ENCODE measurements around the gene SMARCC1. TPM values are rescaled to one million over a fixed set of nuclear protein-coding genes. Genes with fewer than 3 reads are reported as not detected.
"Not testable (repeated sequence)": the region's sequence is repeated elsewhere in the genome, so short reads cannot be mapped to it uniquely, and the experiment has no call there.

The SMARCC1 gene
- total RNA-seq, 6 donors from 2014 or later: 33.1 to 58.2 (median 49.4) TPM

GRCh38 chr3:47758261-47759025 lies 23.2 kb downstream of the SMARCC1 start:
- Histone ChIP-seq H3K4me1 (no peaks in the 10 kb centered on the region), H3K4me3 (no peak overlapping the region), H3K36me3 (peaks cover 0 to 10% (median 3%) of the 10 kb centered on the region in 4 donors), H3K27ac (no peak overlapping the region), H3K27me3 (no peaks in the 10 kb centered on the region), H3K9me3 (no peaks in the 10 kb centered on the region)
- DNase-seq (no peak), ATAC-seq (ENCODE audit: low FRiP score in 2 of 2) (no peak)
- TF ChIP-seq POLR2A (IDR thresholded peaks at IDR 0.05) (no peak), CTCF (IDR thresholded peaks at IDR 0.05) (no peak)
- WGBS, 2 donors: 88 to 92% methylated on average over 14 of the region's 14 CpGs

- Histone ChIP-seq H3K4me3 (no peak overlapping the region), H3K4me1 (no peaks in the 10 kb centered on the region), H3K27ac (no peak overlapping the region), H3K9me3 (no peaks in the 10 kb centered on the region), H3K27me3 (no peaks in the 10 kb centered on the region), H3K36me3 (peaks cover 0 to 10% (median 0%) of the 10 kb centered on the region in 4 donors)
- DNase-seq: no peak
- WGBS, 2 donors: 95 to 97% methylated on average over 3 of the region's 3 CpGs
- no peak for ATAC-seq (ENCODE audit: low FRiP score in 2 of 2)
- TF ChIP-seq POLR2A (IDR thresholded peaks at IDR 0.05) (no peak), POLR2AphosphoS5 (IDR thresholded peaks at IDR 0.05) (no peak), EP300 (IDR thresholded peaks at IDR 0.05) (no peak), CTCF (IDR thresholded peaks at IDR 0.05) (no peak)
These were observed 29.0 kb downstream of the SMARCC1 start for GRCh38 chr3:47752716-47753115.

- not testable (repeated sequence) for H3K36me3 ChIP-seq; H3K4me1 ChIP-seq; ATAC-seq (ENCODE audit: low FRiP score in 2 of 2); H3K27ac ChIP-seq; DNase-seq; H3K9me3 ChIP-seq; H3K27me3 ChIP-seq; H3K4me3 ChIP-seq
- WGBS, 2 donors: 92 to 96% methylated on average over 12 of the region's 12 CpGs
These were observed 30.8 kb downstream of the SMARCC1 start for GRCh38 chr3:47750811-47751354.

- Histone ChIP-seq H3K27me3 (no peaks in the 10 kb centered on the region), H3K9me3 (no peaks in the 10 kb centered on the region), H3K4me3 (no peak overlapping the region), H3K36me3 (peaks cover 0 to 25% (median 4%) of the 10 kb centered on the region in 4 donors), H3K4me1 (peaks cover 0 to 10% (median 1%) of the 10 kb centered on the region in 4 donors), H3K27ac (no peak overlapping the region)
- ATAC-seq (ENCODE audit: low FRiP score in 2 of 2): no peak
- 83 to 99% methylated on average over 3 of the region's 3 CpGs for WGBS, 2 donors
- no peak for DNase-seq
- no peak for TF ChIP-seq EP300 (IDR thresholded peaks at IDR 0.05)
- TF ChIP-seq POLR2AphosphoS5 (IDR thresholded peaks at IDR 0.05): no peak
- no peak for TF ChIP-seq POLR2A (IDR thresholded peaks at IDR 0.05)
- TF ChIP-seq CTCF (IDR thresholded peaks at IDR 0.05): no peak
These were observed 34.1 kb downstream of the SMARCC1 start for GRCh38 chr3:47747558-47747957.

- TF ChIP-seq POLR2A (IDR thresholded peaks at IDR 0.05): no peak
- no peak for TF ChIP-seq CTCF (IDR thresholded peaks at IDR 0.05)
- TF ChIP-seq EP300 (IDR thresholded peaks at IDR 0.05): no peak
- no peak for TF ChIP-seq POLR2AphosphoS5 (IDR thresholded peaks at IDR 0.05)
- no peak overlapping the region for H3K4me3 ChIP-seq
- no peaks in the 10 kb centered on the region for H3K9me3 ChIP-seq
- H3K27ac ChIP-seq: no peak overlapping the region
- H3K36me3 ChIP-seq: peaks cover 0 to 25% (median 4%) of the 10 kb centered on the region in 4 donors
- WGBS, 2 donors: 92 to 98% methylated on average over 3 of the region's 3 CpGs
- ATAC-seq (ENCODE audit: low FRiP score in 2 of 2): no peak
- DNase-seq: no peak
- peaks cover 0 to 15% (median 3%) of the 10 kb centered on the region in 4 donors for H3K4me1 ChIP-seq
- H3K27me3 ChIP-seq: no peaks in the 10 kb centered on the region
These were observed 35.4 kb downstream of the SMARCC1 start for GRCh38 chr3:47746264-47746663.

All from upper lobe of left lung (tissue), 6 donors.